Measurements from ENCODE around the gene DUXB. TPM values are rescaled to one million over a fixed set of nuclear protein-coding genes. Genes with fewer than 3 reads are reported as not detected.
A peak's percentile ranks its signal among the peaks of the same experiment; 100 is the strongest.

DUXB gene
- total RNA-seq: not detected in 2 replicates
- long read RNA-seq: 0 reads

- DNase-seq (ENCODE audit: low read depth, low spot score): no peak
- Mint-ChIP-seq H3K4me3 (no peak within 1 kb of the TSS), H3K27ac (ENCODE audit: unreplicated experiment) (no peak within 1 kb of the TSS), H3K9me3 (no peaks in the 10 kb centered on the region), H3K27me3 (ENCODE audit: low read depth) (no peaks in the 10 kb centered on the region), H3K36me3 (ENCODE audit: low read depth) (no peaks in the 10 kb centered on the region), H3K4me1 (no peaks in the 10 kb centered on the region)
- TF ChIP-seq, protein P1, sequence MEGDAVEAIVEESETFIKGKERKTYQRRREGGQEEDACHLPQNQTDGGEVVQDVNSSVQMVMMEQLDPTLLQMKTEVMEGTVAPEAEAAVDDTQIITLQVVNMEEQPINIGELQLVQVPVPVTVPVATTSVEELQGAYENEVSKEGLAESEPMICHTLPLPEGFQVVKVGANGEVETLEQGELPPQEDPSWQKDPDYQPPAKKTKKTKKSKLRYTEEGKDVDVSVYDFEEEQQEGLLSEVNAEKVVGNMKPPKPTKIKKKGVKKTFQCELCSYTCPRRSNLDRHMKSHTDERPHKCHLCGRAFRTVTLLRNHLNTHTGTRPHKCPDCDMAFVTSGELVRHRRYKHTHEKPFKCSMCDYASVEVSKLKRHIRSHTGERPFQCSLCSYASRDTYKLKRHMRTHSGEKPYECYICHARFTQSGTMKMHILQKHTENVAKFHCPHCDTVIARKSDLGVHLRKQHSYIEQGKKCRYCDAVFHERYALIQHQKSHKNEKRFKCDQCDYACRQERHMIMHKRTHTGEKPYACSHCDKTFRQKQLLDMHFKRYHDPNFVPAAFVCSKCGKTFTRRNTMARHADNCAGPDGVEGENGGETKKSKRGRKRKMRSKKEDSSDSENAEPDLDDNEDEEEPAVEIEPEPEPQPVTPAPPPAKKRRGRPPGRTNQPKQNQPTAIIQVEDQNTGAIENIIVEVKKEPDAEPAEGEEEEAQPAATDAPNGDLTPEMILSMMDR (conservative IDR thresholded peaks at IDR 0.05): no peak
Measured at GRCh38 chr16:75701361-75701760, at the start of gene DUXB. Gene DUXB (minus strand): TSS chr16:75701461. CDS start chr16:75701418, 43 bp downstream.

GRCh38 chr16:75750528-75750927 lies 49.3 kb upstream of the DUXB start:
- H3K9me3 Mint-ChIP-seq: no peaks in the 10 kb centered on the region
- TF ChIP-seq, protein P1 (conservative IDR thresholded peaks at IDR 0.05): no peak
- H3K36me3 Mint-ChIP-seq (ENCODE audit: low read depth): no peaks in the 10 kb centered on the region
- peak overlapping the region; percentile 44 for H3K27ac Mint-ChIP-seq (ENCODE audit: unreplicated experiment)
- peaks cover 21% of the 10 kb centered on the region for H3K27me3 Mint-ChIP-seq (ENCODE audit: low read depth)
- no peaks in the 10 kb centered on the region for H3K4me1 Mint-ChIP-seq
- H3K4me3 Mint-ChIP-seq: no peak overlapping the region
- no peak for DNase-seq (ENCODE audit: low read depth, low spot score)

GRCh38 chr16:75746359-75746758 lies 45.1 kb upstream of the DUXB start:
- DNase-seq (ENCODE audit: low read depth, low spot score): no peak
- H3K4me1 Mint-ChIP-seq: no peaks in the 10 kb centered on the region
- no peak overlapping the region for H3K4me3 Mint-ChIP-seq
- peaks cover 16% of the 10 kb centered on the region for H3K27me3 Mint-ChIP-seq (ENCODE audit: low read depth)
- TF ChIP-seq, protein P1 (conservative IDR thresholded peaks at IDR 0.05): no peak
- H3K27ac Mint-ChIP-seq (ENCODE audit: unreplicated experiment): no peak overlapping the region
- H3K9me3 Mint-ChIP-seq: peaks cover 7% of the 10 kb centered on the region
- H3K36me3 Mint-ChIP-seq (ENCODE audit: low read depth): peaks cover 10% of the 10 kb centered on the region

DNA sequence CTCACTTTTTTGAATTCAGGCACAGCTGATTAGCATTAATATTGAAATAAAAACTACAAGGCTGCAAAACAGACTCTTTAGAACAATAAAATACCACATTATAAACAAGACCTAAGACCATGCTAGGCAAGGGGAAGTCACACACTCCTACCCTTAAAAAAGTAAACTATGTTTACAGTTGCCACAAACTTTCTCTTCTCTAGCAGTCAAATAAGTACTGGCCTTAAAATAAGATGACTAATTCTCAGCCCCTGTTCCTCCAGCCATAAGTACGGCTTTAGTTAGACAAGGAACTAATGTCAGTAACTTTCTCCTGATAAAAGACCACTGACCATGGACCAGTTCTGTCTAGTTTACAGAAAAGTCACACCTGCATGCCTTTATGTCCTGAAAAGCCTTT lies 44.6 kb upstream of the DUXB start:
- no peak for DNase-seq (ENCODE audit: low read depth, low spot score)
- Mint-ChIP-seq H3K27ac (ENCODE audit: unreplicated experiment) (no peak overlapping the region), H3K27me3 (ENCODE audit: low read depth) (peaks cover 16% of the 10 kb centered on the region), H3K4me3 (no peak overlapping the region), H3K9me3 (peaks cover 7% of the 10 kb centered on the region), H3K4me1 (no peaks in the 10 kb centered on the region), H3K36me3 (ENCODE audit: low read depth) (peaks cover 10% of the 10 kb centered on the region)
- TF ChIP-seq, protein P1 (conservative IDR thresholded peaks at IDR 0.05): no peak

- peaks cover 16% of the 10 kb centered on the region for H3K27me3 Mint-ChIP-seq (ENCODE audit: low read depth)
- no peaks in the 10 kb centered on the region for H3K4me1 Mint-ChIP-seq
- peaks cover 7% of the 10 kb centered on the region for H3K9me3 Mint-ChIP-seq
- H3K4me3 Mint-ChIP-seq: no peak overlapping the region
- H3K27ac Mint-ChIP-seq (ENCODE audit: unreplicated experiment): no peak overlapping the region
- TF ChIP-seq, protein P1 (conservative IDR thresholded peaks at IDR 0.05): no peak
- DNase-seq (ENCODE audit: low read depth, low spot score): no peak
- H3K36me3 Mint-ChIP-seq (ENCODE audit: low read depth): peaks cover 10% of the 10 kb centered on the region
Measured at GRCh38 chr16:75745242-75745641, 44.0 kb upstream of the DUXB start.
